ENCODE measurements around the gene DCLRE1A. TPM values are rescaled to one million over a fixed set of nuclear protein-coding genes. Genes with fewer than 3 reads are reported as not detected.
"Not testable (repeated sequence)": the region's sequence is repeated elsewhere in the genome, so short reads cannot be mapped to it uniquely, and the experiment has no call there.

Gene DCLRE1A
- total RNA-seq, 4 donors from 2014 or later = 1.9 to 4.6 (median 3.8) TPM

DNA sequence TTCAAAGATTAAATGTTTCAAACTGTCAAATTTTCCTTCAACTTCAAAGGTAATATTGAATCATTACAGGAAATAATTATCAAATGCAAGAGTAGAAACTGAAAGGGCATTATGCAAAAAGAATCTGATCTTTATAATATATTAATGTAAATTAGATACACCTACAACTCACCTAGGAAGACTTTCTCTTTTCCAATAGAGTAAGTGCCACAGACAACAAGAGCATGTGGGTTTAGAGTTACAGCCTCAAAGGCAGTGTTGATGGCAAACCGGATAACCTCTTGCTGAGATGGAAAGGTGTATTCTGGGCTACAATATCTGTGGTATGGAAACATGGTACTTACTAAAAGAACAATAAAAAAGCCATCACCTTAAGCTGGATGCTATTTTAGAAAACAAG lies 11.7 kb downstream of the DCLRE1A start:
- intact Hi-C loops (cut with DNase I; ENCODE audit: low total_unique reads) = no loop called here
- no peak overlapping the region for H3K4me3 ChIP-seq
- peaks cover 0 to 5% (median 0%) of the 10 kb centered on the region in 4 donors for H3K36me3 ChIP-seq
- H3K9me3 ChIP-seq = no peaks in the 10 kb centered on the region
- in situ Hi-C loops (cut with MboI; ENCODE audit: low pct_ligation_motif_present in 1 of 4, low pct_unique_long_range_greater_than_20kb in 1 of 4, low sequenced_read_pairs in 3 of 4) = no loop called here
- no peaks in the 10 kb centered on the region for H3K27me3 ChIP-seq
- WGBS, 2 donors (ENCODE audit: low coverage in 1 of 2) = 89 to 100% methylated on average over 1 of the region's 1 CpG
- H3K27ac ChIP-seq = no peak overlapping the region
- TF ChIP-seq EP300 (IDR thresholded peaks at IDR 0.05; ENCODE audit: low read depth) (no peak), POLR2AphosphoS5 (IDR thresholded peaks at IDR 0.05) (no peak), CTCF (IDR thresholded peaks at IDR 0.05) (no peak), POLR2A (IDR thresholded peaks at IDR 0.05) (no peak)
- H3K4me1 ChIP-seq = no peaks in the 10 kb centered on the region
- no peak for DNase-seq

- H3K27me3 ChIP-seq; H3K27ac ChIP-seq; H3K4me1 ChIP-seq; DNase-seq; H3K36me3 ChIP-seq; intact Hi-C loops (cut with DNase I; ENCODE audit: low total_unique reads); H3K4me3 ChIP-seq; in situ Hi-C loops (cut with MboI; ENCODE audit: low pct_ligation_motif_present in 1 of 4, low pct_unique_long_range_greater_than_20kb in 1 of 4, low sequenced_read_pairs in 3 of 4); H3K9me3 ChIP-seq: not testable (repeated sequence)
- WGBS, 2 donors (ENCODE audit: low coverage in 1 of 2) = 74 to 78% methylated on average over 9 to 10 of the region's 10 CpGs
Measured at GRCh38 chr10:113828567-113828966, 25.3 kb downstream of the DCLRE1A start.

GRCh38 chr10:113825791-113826190 lies 28.1 kb downstream of the DCLRE1A start:
- H3K36me3 ChIP-seq = no peaks in the 10 kb centered on the region
- in situ Hi-C loops (cut with MboI; ENCODE audit: low pct_ligation_motif_present in 1 of 4, low pct_unique_long_range_greater_than_20kb in 1 of 4, low sequenced_read_pairs in 3 of 4) = no loop called here
- no peak overlapping the region for H3K4me3 ChIP-seq
- WGBS, 2 donors (ENCODE audit: low coverage in 1 of 2) = 78 to 79% methylated on average over 2 of the region's 2 CpGs
- H3K4me1 ChIP-seq = no peaks in the 10 kb centered on the region
- no peak for DNase-seq
- H3K27ac ChIP-seq = no peak overlapping the region
- H3K9me3 ChIP-seq = no peaks in the 10 kb centered on the region
- no peak for TF ChIP-seq CTCF (IDR thresholded peaks at IDR 0.05)
- TF ChIP-seq EP300 (IDR thresholded peaks at IDR 0.05; ENCODE audit: low read depth) = no peak
- TF ChIP-seq POLR2AphosphoS5 (IDR thresholded peaks at IDR 0.05) = no peak
- no peak for TF ChIP-seq POLR2A (IDR thresholded peaks at IDR 0.05)
- intact Hi-C loops (cut with DNase I; ENCODE audit: low total_unique reads) = no loop called here
- no peaks in the 10 kb centered on the region for H3K27me3 ChIP-seq

DNA sequence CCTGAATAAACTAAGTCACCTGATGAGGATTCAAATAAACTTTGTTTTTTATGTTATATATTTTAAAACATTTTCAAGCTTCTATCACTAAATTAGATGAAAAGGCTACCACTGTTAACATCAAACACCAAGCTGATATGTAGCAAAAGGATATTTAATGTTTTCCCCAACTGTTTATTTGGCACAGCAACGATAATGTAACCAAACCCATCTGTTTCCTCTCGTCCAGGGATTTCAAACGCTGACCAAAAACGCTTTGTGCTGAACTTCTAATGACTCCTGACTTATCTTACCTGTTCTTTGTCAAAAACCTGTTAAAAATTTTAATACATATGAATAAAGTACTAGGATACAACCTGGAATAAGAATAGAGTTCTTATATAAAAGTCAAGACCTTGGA lies 30.5 kb downstream of the DCLRE1A start:
- Histone ChIP-seq H3K27ac (no peak overlapping the region), H3K4me1 (no peaks in the 10 kb centered on the region), H3K4me3 (no peak overlapping the region), H3K27me3 (no peaks in the 10 kb centered on the region), H3K9me3 (no peaks in the 10 kb centered on the region), H3K36me3 (no peaks in the 10 kb centered on the region)
- TF ChIP-seq EP300 (IDR thresholded peaks at IDR 0.05; ENCODE audit: low read depth) (no peak), POLR2AphosphoS5 (IDR thresholded peaks at IDR 0.05) (no peak), POLR2A (IDR thresholded peaks at IDR 0.05) (no peak), CTCF (IDR thresholded peaks at IDR 0.05) (no peak)
- DNase-seq = no peak
- in situ Hi-C loops (cut with MboI; ENCODE audit: low pct_ligation_motif_present in 1 of 4, low pct_unique_long_range_greater_than_20kb in 1 of 4, low sequenced_read_pairs in 3 of 4) (loop anchor here in 1 of 4 donors (25.0 kb wide), 1 partner anchor 289 kb away; no protein-coding TSS in a partner anchor), intact Hi-C loops (cut with DNase I; ENCODE audit: low total_unique reads) (no loop called here)
- 56 to 61% methylated on average over 4 of the region's 4 CpGs for WGBS, 2 donors (ENCODE audit: low coverage in 1 of 2)

- intact Hi-C loops (cut with DNase I; ENCODE audit: low total_unique reads) = no loop called here
Measured at GRCh38 chr10:113822174-113822573, 31.7 kb downstream of the DCLRE1A start.

GRCh38 chr10:113821306-113821705 lies 32.6 kb downstream of the DCLRE1A start:
- 80 to 91% methylated on average over 2 to 3 of the region's 3 CpGs for WGBS, 2 donors (ENCODE audit: low coverage in 1 of 2)
- H3K27me3 ChIP-seq; H3K27ac ChIP-seq; intact Hi-C loops (cut with DNase I; ENCODE audit: low total_unique reads); H3K4me3 ChIP-seq; H3K36me3 ChIP-seq; H3K4me1 ChIP-seq; H3K9me3 ChIP-seq; DNase-seq: not testable (repeated sequence)
- in situ Hi-C loops (cut with MboI; ENCODE audit: low pct_ligation_motif_present in 1 of 4, low pct_unique_long_range_greater_than_20kb in 1 of 4, low sequenced_read_pairs in 3 of 4) = loop anchor here in 1 of 4 donors (25.0 kb wide), 1 partner anchor 291 kb away; no protein-coding TSS in a partner anchor

More at GRCh38 chr10:113822174-113822573, 31.7 kb downstream of the DCLRE1A start:
- DNase-seq = no peak
- WGBS, 2 donors (ENCODE audit: low coverage in 1 of 2) = 98 to 100% methylated on average over 2 to 7 of the region's 7 CpGs
- no peaks in the 10 kb centered on the region for H3K36me3 ChIP-seq
- H3K27ac ChIP-seq = no peak overlapping the region
- no peak overlapping the region for H3K4me3 ChIP-seq
- H3K4me1 ChIP-seq = no peaks in the 10 kb centered on the region
- no peaks in the 10 kb centered on the region for H3K27me3 ChIP-seq
- in situ Hi-C loops (cut with MboI; ENCODE audit: low pct_ligation_motif_present in 1 of 4, low pct_unique_long_range_greater_than_20kb in 1 of 4, low sequenced_read_pairs in 3 of 4) = loop anchor here in 1 of 4 donors (25.0 kb wide), 1 partner anchor 290 kb away; no protein-coding TSS in a partner anchor
- H3K9me3 ChIP-seq = no peaks in the 10 kb centered on the region
- no peak for TF ChIP-seq EP300 (IDR thresholded peaks at IDR 0.05; ENCODE audit: low read depth)
- no peak for TF ChIP-seq CTCF (IDR thresholded peaks at IDR 0.05)
- no peak for TF ChIP-seq POLR2A (IDR thresholded peaks at IDR 0.05)
- no peak for TF ChIP-seq POLR2AphosphoS5 (IDR thresholded peaks at IDR 0.05)
